OCI-LY7 (cell line): Measurements from ENCODE around the gene FNDC3B.

ENCODE experiments used
- EZH2phosphoT487 ChIP-seq: fragments of 200-600 bp; sonication (generic); IDR thresholded peaks from 2 replicates; pipeline ENCODE4 v1.6.1; 2018; ENCODE audit warnings: low read depth, borderline replicate concordance, mild to moderate bottlenecking, mixed run types, antibody characterized with exemption, low read length, moderate library complexity, mixed read lengths
- TF ChIP-seq, protein P1 (sequence below): fragments of 200-600 bp; sonication (generic); conservative IDR thresholded peaks from 2 replicates; pipeline ENCODE4 v1.5.1; 2014; ENCODE audit warnings: mild to moderate bottlenecking, antibody characterized with exemption, low read length, moderate library complexity, mixed read lengths

DNA sequence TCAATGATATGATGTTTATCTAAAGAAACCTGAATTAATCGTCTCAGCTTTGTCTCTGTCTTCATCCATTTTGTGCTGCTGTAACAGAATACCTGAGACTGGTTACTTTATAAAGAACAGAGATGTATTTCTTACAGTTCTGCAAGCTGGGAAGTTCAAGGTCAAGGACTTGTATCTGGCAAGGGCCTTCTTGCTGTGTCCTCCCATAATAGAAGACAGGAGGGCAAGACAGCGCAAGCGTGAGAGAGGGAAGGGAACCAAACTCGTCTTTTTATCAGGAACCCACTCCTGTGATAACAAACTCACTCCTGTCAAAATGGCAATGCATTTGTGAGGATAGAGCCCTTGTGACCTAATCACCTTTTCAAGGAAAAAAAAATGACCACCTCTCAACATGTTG lies 277.4 kb downstream of the FNDC3B start:
- TF ChIP-seq, protein P1, sequence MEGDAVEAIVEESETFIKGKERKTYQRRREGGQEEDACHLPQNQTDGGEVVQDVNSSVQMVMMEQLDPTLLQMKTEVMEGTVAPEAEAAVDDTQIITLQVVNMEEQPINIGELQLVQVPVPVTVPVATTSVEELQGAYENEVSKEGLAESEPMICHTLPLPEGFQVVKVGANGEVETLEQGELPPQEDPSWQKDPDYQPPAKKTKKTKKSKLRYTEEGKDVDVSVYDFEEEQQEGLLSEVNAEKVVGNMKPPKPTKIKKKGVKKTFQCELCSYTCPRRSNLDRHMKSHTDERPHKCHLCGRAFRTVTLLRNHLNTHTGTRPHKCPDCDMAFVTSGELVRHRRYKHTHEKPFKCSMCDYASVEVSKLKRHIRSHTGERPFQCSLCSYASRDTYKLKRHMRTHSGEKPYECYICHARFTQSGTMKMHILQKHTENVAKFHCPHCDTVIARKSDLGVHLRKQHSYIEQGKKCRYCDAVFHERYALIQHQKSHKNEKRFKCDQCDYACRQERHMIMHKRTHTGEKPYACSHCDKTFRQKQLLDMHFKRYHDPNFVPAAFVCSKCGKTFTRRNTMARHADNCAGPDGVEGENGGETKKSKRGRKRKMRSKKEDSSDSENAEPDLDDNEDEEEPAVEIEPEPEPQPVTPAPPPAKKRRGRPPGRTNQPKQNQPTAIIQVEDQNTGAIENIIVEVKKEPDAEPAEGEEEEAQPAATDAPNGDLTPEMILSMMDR, result no peak
- no peak for TF ChIP-seq EZH2phosphoT487
